SU-DHL-6 (cell line): ENCODE data around the gene ZNF491.

Experiments used
- H2AFZ ChIP-seq: fragments of 200-600 bp; sonication (generic); 2 replicates; pipeline ENCODE4 v1.6.1; 2014; ENCODE audit warnings: low read depth, mild to moderate bottlenecking, moderate library complexity, mixed read lengths, antibody characterized with exemption, low read length; ENCODE audit not compliant: severe bottlenecking
- H3F3A ChIP-seq: fragments of 200-600 bp; shearing (Covaris generic); 2 replicates; pipeline ENCODE4 v1.6.0; 2016; ENCODE audit warnings: antibody characterized with exemption, mild to moderate bottlenecking; ENCODE audit not compliant: insufficient read depth
- H3K27ac ChIP-seq: fragments of 200-600 bp; sonication (generic); 2 replicates; pipeline ENCODE4 v1.5.1; 2016; ENCODE audit warnings: low read depth, mild to moderate bottlenecking, low read length, moderate library complexity, mixed read lengths
- H3K27me3 ChIP-seq: fragments of 200-600 bp; sonication (generic), shearing (Covaris generic); 2 replicates; pipeline ENCODE4 v1.6.0; 2014; ENCODE audit warnings: mild to moderate bottlenecking, low read length
- H3K36me3 ChIP-seq: fragments of 200-600 bp; sonication (generic); 2 replicates; pipeline ENCODE4 v1.6.1; 2014; ENCODE audit warnings: mild to moderate bottlenecking, low read length, mixed read lengths
- H3K4me2 ChIP-seq: fragments of 300-600, 200-600 bp; shearing (Covaris generic), sonication (generic); 2 replicates; pipeline ENCODE4 v1.6.0; 2014; ENCODE audit warnings: low read length, low read depth, mild to moderate bottlenecking; ENCODE audit not compliant: poor library complexity, severe bottlenecking
- H3K4me3 ChIP-seq: fragments of 200-600 bp; sonication (generic); 2 replicates; pipeline ENCODE4 v1.5.1; 2014; ENCODE audit warnings: antibody characterized with exemption, low read length, mild to moderate bottlenecking, mixed read lengths; ENCODE audit not compliant: insufficient read depth, poor library complexity, severe bottlenecking
- H3K79me2 ChIP-seq: fragments of 200-600 bp; sonication (generic); 2 replicates; pipeline ENCODE4 v1.6.1; 2014; ENCODE audit warnings: mild to moderate bottlenecking, low read length, moderate library complexity; ENCODE audit not compliant: insufficient read depth
- H3K9ac ChIP-seq: fragments of 200-600 bp; sonication (generic); 2 replicates; pipeline ENCODE4 v1.7.0; 2014; ENCODE audit warnings: mild to moderate bottlenecking, low read length
- H3K9me2 ChIP-seq: fragments of 200-600 bp; sonication (generic); replicated peaks from 2 replicates; pipeline ENCODE4 v1.6.1; 2014; ENCODE audit warnings: low read length; ENCODE audit not compliant: insufficient read depth
- H3K9me3 ChIP-seq: fragments of 200-600 bp; sonication (generic); 2 replicates; pipeline ENCODE4 v1.6.1; 2014; ENCODE audit warnings: low read length, mixed read lengths; ENCODE audit not compliant: insufficient read depth
- H4K20me1 ChIP-seq: fragments of 200-600 bp; sonication (generic); 2 replicates; pipeline ENCODE4 v1.6.1; 2014; ENCODE audit warnings: low read depth, mild to moderate bottlenecking, antibody characterized with exemption, low read length, moderate library complexity, mixed read lengths
- CTCF ChIP-seq: fragments of 200-600 bp; sonication (generic); IDR thresholded peaks from one replicate; pipeline ENCODE4 v1.5.1; 2017; ENCODE audit warnings: antibody characterized with exemption, mild to moderate bottlenecking, low read length, moderate library complexity; ENCODE audit not compliant: insufficient read depth, poor library complexity, severe bottlenecking
- EZH2phosphoT487 ChIP-seq: fragments of 200-600 bp; sonication (generic), shearing (Covaris generic); conservative IDR thresholded peaks from 2 replicates; pipeline ENCODE4 v1.6.1; 2018; ENCODE audit warnings: mild to moderate bottlenecking, antibody characterized with exemption, low read length, moderate library complexity, mixed read lengths

Gene ZNF491

DNA sequence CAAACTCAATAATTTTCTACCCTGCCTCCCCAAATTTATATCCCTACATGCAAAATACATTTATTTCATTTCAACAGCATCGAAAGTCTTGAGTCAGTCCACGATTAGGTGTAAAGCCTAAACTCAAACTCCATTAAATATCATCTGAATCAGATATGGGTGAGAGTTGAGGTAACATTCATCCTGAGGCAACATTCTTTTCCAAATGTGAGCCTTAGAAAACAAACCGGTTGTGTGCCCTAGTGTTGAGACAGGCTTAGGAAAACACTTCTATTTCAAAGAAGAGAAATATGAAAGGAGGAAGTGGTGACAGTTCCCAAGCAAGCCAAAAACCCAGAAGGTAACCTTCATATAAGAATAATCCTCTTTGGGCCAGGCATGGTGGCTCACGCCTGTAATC, 43.7 kb upstream of the ZNF491 start:
- Histone ChIP-seq H4K20me1 (no peaks in the 10 kb centered on the region), H3K79me2 (no peaks in the 10 kb centered on the region), H3K27me3 (no peaks in the 10 kb centered on the region), H3K9ac (no peak overlapping the region), H3K27ac (no peak overlapping the region), H2AFZ (no peak overlapping the region), H3K4me2 (no peak overlapping the region), H3K4me3 (no peak overlapping the region), H3K36me3 (no peaks in the 10 kb centered on the region), H3F3A (no peaks in the 10 kb centered on the region), H3K9me2 (no peaks in the 10 kb centered on the region), H3K9me3 (peaks cover 17% of the 10 kb centered on the region)
- TF ChIP-seq CTCF (no peak), EZH2phosphoT487 (no peak)

- Histone ChIP-seq H2AFZ (no peak overlapping the region), H3K9ac (no peak overlapping the region), H3K4me2 (no peak overlapping the region), H3F3A (no peaks in the 10 kb centered on the region), H3K36me3 (no peaks in the 10 kb centered on the region), H3K27me3 (no peaks in the 10 kb centered on the region), H3K9me3 (peaks cover 17% of the 10 kb centered on the region), H3K79me2 (no peaks in the 10 kb centered on the region), H4K20me1 (no peaks in the 10 kb centered on the region), H3K27ac (no peak overlapping the region), H3K4me3 (no peak overlapping the region), H3K9me2 (no peaks in the 10 kb centered on the region)
- TF ChIP-seq EZH2phosphoT487: no peak
- TF ChIP-seq CTCF: no peak
These were observed 41.4 kb upstream of the ZNF491 start for GRCh38 chr19:11756965-11757364.

DNA sequence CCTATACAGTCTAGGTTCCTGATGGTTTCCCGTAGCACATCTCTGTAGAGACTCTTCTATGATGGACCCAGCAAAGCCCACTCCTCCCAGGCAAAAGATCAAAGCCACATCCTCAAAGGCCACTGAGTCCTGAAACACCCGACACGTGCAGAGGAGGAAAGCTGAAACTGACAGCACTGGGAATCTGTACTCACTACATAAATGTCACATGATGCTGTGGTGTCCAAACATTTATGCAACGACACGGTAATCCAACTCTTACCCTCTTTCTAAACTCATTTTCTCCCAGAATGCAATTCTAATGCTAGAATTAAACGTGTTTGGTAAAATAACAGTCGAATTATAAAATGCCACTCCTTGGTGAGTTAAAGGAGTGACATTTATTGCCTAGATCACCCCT, 38.5 kb upstream of the ZNF491 start:
- peaks cover 11% of the 10 kb centered on the region for H3K9me3 ChIP-seq
- H3K9ac ChIP-seq: no peak overlapping the region
- no peak overlapping the region for H3K27ac ChIP-seq
- no peak overlapping the region for H2AFZ ChIP-seq
- no peaks in the 10 kb centered on the region for H3K27me3 ChIP-seq
- H3K79me2 ChIP-seq: no peaks in the 10 kb centered on the region
- H3K4me2 ChIP-seq: no peak overlapping the region
- H3F3A ChIP-seq: no peaks in the 10 kb centered on the region
- H4K20me1 ChIP-seq: no peaks in the 10 kb centered on the region
- no peaks in the 10 kb centered on the region for H3K9me2 ChIP-seq
- no peak overlapping the region for H3K4me3 ChIP-seq
- no peaks in the 10 kb centered on the region for H3K36me3 ChIP-seq
- TF ChIP-seq CTCF (no peak), EZH2phosphoT487 (no peak)
